Heart right ventricle (tissue), 16 donors: Measurements from ENCODE around the gene CPED1. TPM values are rescaled to one million over a fixed set of nuclear protein-coding genes. Genes with fewer than 3 reads are reported as not detected.
"Not testable (repeated sequence)": the region's sequence is repeated elsewhere in the genome, so short reads cannot be mapped to it uniquely, and the experiment has no call there.

Source experiments
- ATAC-seq, 8 donors: fragments of 200-7000 bp; cut with Tn5 transposase; one replicate each; pipeline ENCODE4 v1.9.1; 2020; ENCODE audit warnings: mild to moderate bottlenecking in 8 of 8, moderate library complexity in 8 of 8, moderate number of reproducible peaks in 1 of 8
- DNase-seq, 2 donors: peaks; one replicate each; pipeline ENCODE4 v3.0.0-alpha.2; 2020
- H3K27ac ChIP-seq, 10 donors: fragments of 200-600 bp; sonication (generic) in 2 of 10; one replicate each; pipeline versions ENCODE4 v1.5.0 to v1.8.0; 2020 to 2022; ENCODE audit warnings: mild to moderate bottlenecking in 3 of 10
- H3K27me3 ChIP-seq, 7 donors: fragments of 200-600 bp; one replicate each; pipeline ENCODE4 v1.8.0; 2021 to 2022; ENCODE audit warnings: mild to moderate bottlenecking in 2 of 7
- H3K36me3 ChIP-seq, 9 donors: fragments of 200-600 bp; sonication (generic) in 1 of 9; one replicate each; pipeline versions ENCODE4 v1.5.0 to v1.8.0; 2020 to 2022; ENCODE audit warnings: mild to moderate bottlenecking in 2 of 9
- H3K4me1 ChIP-seq, 9 donors: fragments of 200-600 bp; sonication (generic) in 1 of 9; one replicate each; pipeline versions ENCODE4 v1.5.0 to v1.8.0; 2020 to 2022; ENCODE audit warnings: mild to moderate bottlenecking in 4 of 9
- H3K4me3 ChIP-seq, 10 donors: fragments of 200-600 bp; sonication (generic) in 2 of 10; one replicate each; pipeline versions ENCODE4 v1.5.0 to v1.8.0; 2020 to 2022; ENCODE audit warnings: mild to moderate bottlenecking in 7 of 10, moderate library complexity in 2 of 10
- H3K9me3 ChIP-seq, 11 donors: fragments of 200-600 bp in 10 of 11; sonication (generic) in 2 of 11; one replicate each; pipeline versions ENCODE4 v1.5.0 to v1.8.0; 2013 to 2022; ENCODE audit warnings: mild to moderate bottlenecking in 2 of 11, control low read depth in 1 of 11, moderate library complexity in 1 of 11
- WGBS, 2 donors: extraction: QIAGEN DNeasy Blood & Tissue Kit; methylation state at CpG; one replicate each; pipeline ENCODE4 v1.1.7; 2013; ENCODE audit warnings: inconsistent platforms in 1 of 2; 5-methylcytosine and 5-hydroxymethylcytosine counted together
- intact Hi-C, 10 donors: fragments of 100-400 bp; cut with DNase I; formaldehyde crosslinking; loops; one replicate each; pipeline versions ENCODE4 v1.11.1 to v1.14.2; 2022
- polyA plus RNA-seq, 2 donors: library from polyadenylated mRNA; stranded (reverse); fragments of 200-250 nt; gene quantifications; one replicate each; pipeline ENCODE4 v1.2.3, GENCODE V29; 2013
- total RNA-seq, 10 donors: library from RNA; stranded (reverse); fragmentation: NEBNext Ultra II Directional in 3 of 10; extraction: Animal tissue kit (Norgen Biotek cat#: 25700) in 3 of 10; gene quantifications; one replicate each; pipeline versions ENCODE4 v1.2.1 to v1.2.4, GENCODE V29; 2021 to 2023
- TF ChIP-seq, protein P1 (sequence below), 9 donors: fragments of 200-600 bp; sonication (generic) in 2 of 9; IDR thresholded peaks; one replicate each; pipeline versions ENCODE4 v1.5.0 to v1.8.0; 2021 to 2022; ENCODE audit warnings: antibody characterized with exemption in 9 of 9, mild to moderate bottlenecking in 5 of 9, moderate library complexity in 1 of 9
- donor health status: Arrhythmogenic right ventricular cardiomyopathy.
- donor health status: ischemic (EF 13 %, LVEDD 7.1; RV severe dilation, severe dysfunction).
- donor health status: healthy with polysubstance abuse.
- donor health status: DM: no; HTN: yes; CAD: no.
- donor health status: DM: no; HTN: no; CAD: no.
- donor health status: ischemic (EF 25% LVEDD 6.9; RV normal size, moderate dysfunction).
- donor health status: ischemic (EF 25% LVEDD 5.7; RV mildly dilated, moderate dysfunction).
- donor health status: healthy.
- donor health status: DM: yes; HTN: yes; CAD: no.
- donor health status: Ischemic cardiomyopathy.
- donor health status: ischemic (EF 35%, LVEDD 5.7; RV mildly dilated, moderate dysfunction).
- donor health status: nonischemic (EF 11% LVEDD 7.7; RV severe dilation, severe dysfunction).
- donor health status: DM: yes; HTN: yes; CAD: no.
- donor health status: PGD.
- donor health status: ischemic (EF 29% LVEDD 5.4; RV normal size, mild dysfunction).
- donor health status: nonischemic (EF 23%, LVEDD 6.1; RV moderate dilation, normal function).

CPED1 gene
- total and polyA plus RNA-seq, 12 donors = 3.9 to 56.5 (median 31.2) TPM

DNA sequence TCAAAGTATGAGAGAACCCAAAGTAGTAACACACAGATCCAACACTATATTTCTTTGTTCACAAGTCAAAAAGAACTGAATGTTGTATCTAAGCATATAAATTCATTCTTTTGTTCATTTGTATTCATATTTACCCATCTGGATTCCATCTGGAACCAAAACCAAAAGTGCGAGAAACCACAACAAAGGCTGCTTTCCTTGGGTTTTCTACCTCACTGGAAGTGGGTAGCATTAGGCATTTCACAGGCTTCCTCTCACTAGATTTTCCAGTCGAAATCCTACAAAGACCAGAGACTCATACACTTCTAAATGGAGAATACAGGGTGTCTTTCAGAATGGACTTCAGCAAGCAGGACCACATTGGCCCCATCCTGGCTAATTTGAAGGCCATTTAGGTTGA, 230.5 kb downstream of the CPED1 start:
- intact Hi-C loops = no loop called here
- TF ChIP-seq, protein P1, sequence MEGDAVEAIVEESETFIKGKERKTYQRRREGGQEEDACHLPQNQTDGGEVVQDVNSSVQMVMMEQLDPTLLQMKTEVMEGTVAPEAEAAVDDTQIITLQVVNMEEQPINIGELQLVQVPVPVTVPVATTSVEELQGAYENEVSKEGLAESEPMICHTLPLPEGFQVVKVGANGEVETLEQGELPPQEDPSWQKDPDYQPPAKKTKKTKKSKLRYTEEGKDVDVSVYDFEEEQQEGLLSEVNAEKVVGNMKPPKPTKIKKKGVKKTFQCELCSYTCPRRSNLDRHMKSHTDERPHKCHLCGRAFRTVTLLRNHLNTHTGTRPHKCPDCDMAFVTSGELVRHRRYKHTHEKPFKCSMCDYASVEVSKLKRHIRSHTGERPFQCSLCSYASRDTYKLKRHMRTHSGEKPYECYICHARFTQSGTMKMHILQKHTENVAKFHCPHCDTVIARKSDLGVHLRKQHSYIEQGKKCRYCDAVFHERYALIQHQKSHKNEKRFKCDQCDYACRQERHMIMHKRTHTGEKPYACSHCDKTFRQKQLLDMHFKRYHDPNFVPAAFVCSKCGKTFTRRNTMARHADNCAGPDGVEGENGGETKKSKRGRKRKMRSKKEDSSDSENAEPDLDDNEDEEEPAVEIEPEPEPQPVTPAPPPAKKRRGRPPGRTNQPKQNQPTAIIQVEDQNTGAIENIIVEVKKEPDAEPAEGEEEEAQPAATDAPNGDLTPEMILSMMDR (IDR thresholded peaks at IDR 0.05) = no peak
- Histone ChIP-seq H3K4me3 (no peak overlapping the region), H3K9me3 (peaks cover 0 to 19% (median 0%) of the 10 kb centered on the region in 11 donors), H3K27me3 (no peaks in the 10 kb centered on the region), H3K27ac (no peak overlapping the region), H3K4me1 (no peaks in the 10 kb centered on the region), H3K36me3 (no peaks in the 10 kb centered on the region)
- no peak for DNase-seq
- WGBS, 2 donors = 68 to 83% methylated on average over 2 of the region's 2 CpGs
- ATAC-seq = no peak

DNA sequence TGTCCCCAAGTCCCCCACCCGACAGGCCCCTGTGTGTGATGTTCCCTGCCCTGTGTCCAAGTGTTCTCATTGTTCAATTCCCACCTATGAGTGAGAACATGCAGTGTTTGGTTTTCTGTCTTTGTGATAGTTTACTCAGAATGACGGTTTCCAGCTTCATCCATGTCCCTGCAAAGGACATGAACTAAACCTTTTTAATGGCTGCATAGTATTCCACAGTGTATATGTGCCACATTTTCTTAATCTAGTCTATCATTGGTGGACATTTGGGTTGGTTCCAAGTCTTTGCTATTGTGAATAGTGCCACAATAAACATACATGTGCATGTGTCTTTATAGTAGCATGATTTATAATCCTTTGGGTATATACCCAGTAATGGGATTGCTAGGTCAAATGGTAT, 232.6 kb downstream of the CPED1 start:
- ATAC-seq, H3K4me1 ChIP-seq, H3K4me3 ChIP-seq, intact Hi-C loops, H3K36me3 ChIP-seq, H3K27ac ChIP-seq, H3K27me3 ChIP-seq, DNase-seq: not testable (repeated sequence)
- 86 to 95% methylated on average over 2 of the region's 2 CpGs for WGBS, 2 donors
- peaks cover 0 to 21% (median 0%) of the 10 kb centered on the region in 11 donors for H3K9me3 ChIP-seq

DNA sequence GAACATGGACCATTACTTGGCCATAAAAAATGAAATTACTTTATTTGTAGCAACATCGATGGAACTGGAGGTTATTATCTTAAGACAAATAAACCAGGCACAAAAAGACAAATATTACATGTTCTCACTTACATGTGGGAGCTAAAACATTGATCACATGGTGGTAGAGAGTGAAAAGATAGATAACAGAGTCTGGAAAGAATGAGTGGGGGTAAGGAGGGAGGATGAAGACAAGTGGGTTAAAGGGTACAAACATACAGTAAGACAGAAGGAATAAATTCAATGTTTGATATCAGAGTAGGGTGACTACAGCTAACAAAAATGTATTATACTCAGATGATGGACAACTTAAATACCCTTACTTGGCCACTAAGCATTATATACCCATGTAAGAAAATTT, 240.3 kb downstream of the CPED1 start:
- H3K4me3 ChIP-seq = no peak overlapping the region
- H3K27ac ChIP-seq = no peak overlapping the region
- TF ChIP-seq, protein P1 (IDR thresholded peaks at IDR 0.05) = no peak
- no peak for DNase-seq
- H3K27me3 ChIP-seq = no peaks in the 10 kb centered on the region
- H3K36me3 ChIP-seq = peaks cover 0 to 3% (median 0%) of the 10 kb centered on the region in 9 donors
- H3K4me1 ChIP-seq = no peaks in the 10 kb centered on the region
- 87 to 100% methylated on average over 1 of the region's 1 CpG for WGBS, 2 donors
- intact Hi-C loops = no loop called here
- H3K9me3 ChIP-seq = peaks cover 0 to 3% (median 0%) of the 10 kb centered on the region in 11 donors
- ATAC-seq = no peak

DNA sequence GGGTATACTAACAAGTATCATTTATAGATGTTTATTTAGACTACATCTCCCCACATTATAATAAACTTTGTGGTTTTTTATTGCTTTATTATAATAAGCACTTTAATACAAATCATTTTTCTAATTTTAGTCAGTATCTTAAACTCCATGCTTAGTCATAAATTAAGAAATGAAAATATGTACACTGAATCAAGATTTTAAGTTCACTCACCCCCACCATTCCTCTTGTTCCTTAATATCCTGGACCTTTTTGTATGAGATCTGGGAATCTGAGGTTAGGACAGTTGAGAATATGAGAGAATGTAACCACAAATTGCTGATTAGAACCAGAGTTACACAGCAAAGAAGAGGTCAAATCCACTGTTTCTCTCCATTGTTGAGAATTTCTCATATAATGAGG, 246.7 kb downstream of the CPED1 start:
- no peaks in the 10 kb centered on the region for H3K27me3 ChIP-seq
- ATAC-seq (no peak), DNase-seq (no peak)
- no peaks in the 10 kb centered on the region for H3K9me3 ChIP-seq
- no peak overlapping the region for H3K27ac ChIP-seq
- no peaks in the 10 kb centered on the region for H3K4me1 ChIP-seq
- no peak overlapping the region for H3K4me3 ChIP-seq
- TF ChIP-seq, protein P1 (IDR thresholded peaks at IDR 0.05) = no peak
- peaks cover 0 to 41% (median 0%) of the 10 kb centered on the region in 9 donors for H3K36me3 ChIP-seq
- intact Hi-C loops = no loop called here

DNA sequence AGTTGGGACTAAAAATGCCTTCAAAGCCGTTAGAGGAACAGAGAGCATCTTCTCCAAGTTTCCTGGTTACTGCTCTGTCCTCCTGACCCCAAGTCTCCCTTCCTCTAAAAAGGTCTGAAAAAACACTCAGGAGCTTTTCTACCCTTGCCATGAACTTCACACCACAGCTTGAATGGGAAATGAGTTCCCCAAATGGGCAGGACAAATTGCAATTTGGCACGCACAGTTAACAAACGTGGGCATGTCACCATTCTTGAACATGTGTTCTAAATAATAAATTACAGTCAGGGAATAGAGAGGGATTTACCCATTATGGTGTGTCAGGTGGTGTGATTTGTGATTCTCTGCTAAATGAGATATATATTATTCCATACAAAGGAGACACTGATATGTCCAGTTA, 249.1 kb downstream of the CPED1 start:
- Histone ChIP-seq H3K36me3 (peaks cover 0 to 54% (median 0%) of the 10 kb centered on the region in 9 donors), H3K9me3 (no peaks in the 10 kb centered on the region), H3K4me3 (no peak overlapping the region), H3K27ac (no peak overlapping the region), H3K27me3 (no peaks in the 10 kb centered on the region), H3K4me1 (no peaks in the 10 kb centered on the region)
- 69 to 70% methylated on average over 3 of the region's 3 CpGs for whole genome bisulfite sequencing, 2 donors
- ATAC-seq (no peak), DNase-seq (no peak)
- TF ChIP-seq, protein P1 (IDR thresholded peaks at IDR 0.05) = no peak
- intact Hi-C loops = no loop called here
